T-helper 22 cell (primary cell): ENCODE measurements around the gene RPS13.
"Not testable (repeated sequence)": the region's sequence is repeated elsewhere in the genome, so short reads cannot be mapped to it uniquely, and the experiment has no call there.

ENCODE experiments used
- DNase-seq: peaks from one replicate; pipeline ENCODE4 v3.0.0-alpha.2; 2020; ENCODE audit warnings: low read depth

RPS13 gene

GRCh38 chr11:17036666-17037658 is 40.5 kb downstream of the RPS13 start:
- no peak for DNase-seq

GRCh38 chr11:17034027-17034426 is 43.4 kb downstream of the RPS13 start:
- DNase-seq: not testable (repeated sequence)

DNA sequence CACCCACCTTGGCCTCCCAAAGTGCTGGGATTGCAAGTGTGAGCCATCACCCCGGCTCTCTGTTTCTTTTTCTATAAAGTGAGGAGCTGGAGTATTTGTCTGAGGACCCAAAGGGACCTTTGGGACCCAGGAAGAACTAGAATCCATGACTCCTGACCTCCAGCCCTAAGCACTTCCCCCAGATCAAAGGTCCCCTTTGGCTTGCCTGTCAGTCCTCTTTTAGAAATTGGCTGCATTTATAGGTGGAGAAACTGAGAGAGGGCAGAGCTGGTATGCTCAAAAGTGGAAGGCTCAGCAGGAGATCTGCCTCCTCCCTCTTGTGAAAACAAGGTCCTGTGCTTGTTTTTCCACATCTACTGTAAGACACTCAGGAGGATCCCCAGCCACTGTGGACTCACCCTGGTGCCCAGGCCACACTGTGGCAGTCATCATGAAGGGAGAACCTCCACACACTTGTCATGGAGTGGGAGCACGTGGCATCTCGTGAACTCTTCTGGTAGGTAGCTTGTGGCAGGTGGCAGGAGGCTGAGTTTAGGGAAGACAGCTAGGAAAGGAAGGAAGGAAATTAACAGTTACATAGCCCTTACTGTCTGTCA is 50.9 kb downstream of the RPS13 start:
- no peak for DNase-seq

DNA sequence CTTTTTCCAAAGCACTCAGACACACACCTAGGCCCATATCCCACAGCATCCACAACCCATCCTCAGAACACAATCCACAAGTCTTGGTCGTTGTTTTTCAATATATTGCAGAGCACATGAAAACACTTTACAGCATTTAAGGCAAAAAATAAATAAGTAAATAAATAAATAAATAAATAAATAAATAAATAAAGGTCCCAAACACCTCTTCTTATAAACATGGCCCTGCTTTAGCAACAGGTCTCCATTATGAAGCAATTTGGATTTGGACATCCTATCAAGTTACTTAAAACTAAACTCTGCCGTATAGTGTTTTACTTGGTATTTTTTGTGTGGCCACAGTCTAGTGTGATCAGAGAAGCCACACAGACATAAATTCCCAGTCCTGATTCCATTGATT is 52.5 kb downstream of the RPS13 start:
- DNase-seq: no peak
